ENCODE data around the gene AKT2. TPM values are rescaled to one million over a fixed set of nuclear protein-coding genes. Genes with fewer than 3 reads are reported as not detected.

The AKT2 gene
- total RNA-seq, 2 donors from 2014 or later, result 80.4 to 85.1 TPM

- no peak for DNase-seq (ENCODE audit: low spot score)
- intact Hi-C loops (cut with DNase I), result no loop called here
Observed at GRCh38 chr19:40243181-40243580, 42.0 kb downstream of the AKT2 start.

GRCh38 chr19:40242480-40242879 is 42.7 kb downstream of the AKT2 start:
- no peak for DNase-seq (ENCODE audit: low spot score)
- intact Hi-C loops (cut with DNase I), result no loop called here

- DNase-seq (ENCODE audit: low spot score), result no peak
- intact Hi-C loops (cut with DNase I), result no loop called here
Observed at GRCh38 chr19:40241809-40242384, 43.2 kb downstream of the AKT2 start.

- no peak for DNase-seq (ENCODE audit: low spot score)
- intact Hi-C loops (cut with DNase I), result no loop called here
Observed at GRCh38 chr19:40241125-40241808, 43.9 kb downstream of the AKT2 start.

GRCh38 chr19:40240332-40240731 is 44.8 kb downstream of the AKT2 start:
- no peak for DNase-seq (ENCODE audit: low spot score)
- intact Hi-C loops (cut with DNase I), result no loop called here

- intact Hi-C loops (cut with DNase I), result no loop called here
- no peak for DNase-seq (ENCODE audit: low spot score)
Observed at GRCh38 chr19:40239415-40240226, 45.5 kb downstream of the AKT2 start.

GRCh38 chr19:40238775-40239174 is 46.4 kb downstream of the AKT2 start:
- no peak for DNase-seq (ENCODE audit: low spot score)
- intact Hi-C loops (cut with DNase I), result no loop called here

GRCh38 chr19:40237791-40238190 is 47.4 kb downstream of the AKT2 start:
- intact Hi-C loops (cut with DNase I), result no loop called here
- DNase-seq (ENCODE audit: low spot score), result no peak

- intact Hi-C loops (cut with DNase I), result no loop called here
- DNase-seq (ENCODE audit: low spot score), result no peak
Observed at GRCh38 chr19:40236366-40236765, 48.8 kb downstream of the AKT2 start.

GRCh38 chr19:40236026-40236355 is 49.2 kb downstream of the AKT2 start:
- no peak for DNase-seq (ENCODE audit: low spot score)
- intact Hi-C loops (cut with DNase I), result no loop called here

GRCh38 chr19:40235238-40236025 is 49.7 kb downstream of the AKT2 start:
- intact Hi-C loops (cut with DNase I), result no loop called here

GRCh38 chr19:40234429-40235237 is 50.5 kb downstream of the AKT2 start:
- no peak for DNase-seq (ENCODE audit: low spot score)
- intact Hi-C loops (cut with DNase I), result no loop called here

More at GRCh38 chr19:40235238-40236025, 49.7 kb downstream of the AKT2 start:
- DNase-seq (ENCODE audit: low spot score), result no peak

- DNase-seq (ENCODE audit: low spot score), result no peak
- intact Hi-C loops (cut with DNase I), result no loop called here
Observed at GRCh38 chr19:40233811-40234389, 51.2 kb downstream of the AKT2 start.

GRCh38 chr19:40232949-40233810 is 52.0 kb downstream of the AKT2 start:
- DNase-seq (ENCODE audit: low spot score), result no peak

GRCh38 chr19:40232479-40232878 is 52.7 kb downstream of the AKT2 start:
- no peak for DNase-seq (ENCODE audit: low spot score)
- intact Hi-C loops (cut with DNase I), result no loop called here

More at GRCh38 chr19:40232949-40233810, 52.0 kb downstream of the AKT2 start:
- intact Hi-C loops (cut with DNase I), result no loop called here

GRCh38 chr19:40231544-40232424 is 53.4 kb downstream of the AKT2 start:
- no peak for DNase-seq (ENCODE audit: low spot score)
- intact Hi-C loops (cut with DNase I), result no loop called here

GRCh38 chr19:40231057-40231456 is 54.1 kb downstream of the AKT2 start:
- DNase-seq (ENCODE audit: low spot score), result no peak
- intact Hi-C loops (cut with DNase I), result no loop called here
